Stimulated activated CD4-positive, alpha-beta T cell treated with anti-CD3 and anti-CD28 coated beads, Interleukin-1b, Interleukin-23, amount 100 ng/mL, for 24 hours (primary cell): ENCODE measurements around the gene UCHL5.

ENCODE experiments used
- DNase-seq, 4 experiments: peaks; one replicate each; pipeline ENCODE4 v3.0.0-alpha.2; 2020; ENCODE audit warnings: low read depth in 4 of 4, low spot score in 1 of 4

Gene UCHL5

GRCh38 chr1:193059282-193060114, at the start of gene UCHL5, which contains the start of gene RO60:
Gene UCHL5 (minus strand): TSS chr1:193059360. CDS start chr1:193059260, 100 bp downstream.
Gene RO60 (plus strand): TSS chr1:193059612. CDS start chr1:193069055, 9,443 bp downstream.
- peak; percentile 79 to 90 (median 84) for DNase-seq

- DNase-seq, result no peak
These were observed 49.3 kb upstream of the UCHL5 start for GRCh38 chr1:193108471-193108870.

- no peak for DNase-seq
These were observed 46.6 kb upstream of the UCHL5 start for GRCh38 chr1:193105821-193106177.

- peak; percentile 16 to 54 (median 38) for DNase-seq
These were observed 46.0 kb upstream of the UCHL5 start, which contains the start of gene GLRX2 for GRCh38 chr1:193104907-193105820. Gene GLRX2 (minus strand): TSS chr1:193105414. CDS start chr1:193105382, 32 bp downstream.

GRCh38 chr1:193104502-193104906, 45.3 kb upstream of the UCHL5 start:
- no peak for DNase-seq

GRCh38 chr1:193103759-193104501, 44.8 kb upstream of the UCHL5 start:
- DNase-seq, result no peak

- DNase-seq, result no peak
These were observed 43.5 kb upstream of the UCHL5 start for GRCh38 chr1:193102662-193103061.

- DNase-seq, result no peak
These were observed 35.0 kb upstream of the UCHL5 start for GRCh38 chr1:193094112-193094511.

- no peak for DNase-seq
These were observed 31.7 kb upstream of the UCHL5 start for GRCh38 chr1:193090865-193091264.

GRCh38 chr1:193087893-193088292, 28.7 kb upstream of the UCHL5 start:
- no peak for DNase-seq

GRCh38 chr1:193086342-193086741, 27.2 kb upstream of the UCHL5 start:
- DNase-seq, result no peak

- DNase-seq, result no peak
These were observed 26.1 kb upstream of the UCHL5 start for GRCh38 chr1:193085263-193085662.

GRCh38 chr1:193083365-193084088, 24.4 kb upstream of the UCHL5 start:
- no peak for DNase-seq

GRCh38 chr1:193079187-193079586, 20.0 kb upstream of the UCHL5 start:
- DNase-seq, result no peak

- DNase-seq, result no peak
These were observed 18.8 kb upstream of the UCHL5 start for GRCh38 chr1:193077991-193078390.

GRCh38 chr1:193070942-193071341, 11.8 kb upstream of the UCHL5 start:
- DNase-seq, result no peak

- DNase-seq, result no peak
These were observed 11.2 kb upstream of the UCHL5 start for GRCh38 chr1:193070386-193070753.

- DNase-seq, result no peak
These were observed 10.7 kb upstream of the UCHL5 start for GRCh38 chr1:193069748-193070385.

- DNase-seq, result no peak
These were observed 8.9 kb upstream of the UCHL5 start for GRCh38 chr1:193068013-193068412.

- no peak for DNase-seq
These were observed 7.4 kb upstream of the UCHL5 start for GRCh38 chr1:193066606-193067005.
